Mammary epithelial cell (primary cell): ENCODE measurements around the gene CXCR3.

Source experiments
- EZH2 ChIP-seq: IDR thresholded peaks from 2 replicates; pipeline ENCODE4 v1.6.1; 2012; ENCODE audit warnings: low read length, inconsistent platforms, borderline replicate concordance
- TF ChIP-seq, protein P1 (sequence below), 2 donors: IDR thresholded peaks in 1 of 2; conservative IDR thresholded peaks in 1 of 2; 2 replicates each; pipeline ENCODE4 v1.5.1; 2011 to 2012; ENCODE audit warnings: inconsistent platforms in 2 of 2, low read length in 2 of 2, mild to moderate bottlenecking in 2 of 2, control low read depth in 1 of 2, low read depth in 1 of 2; ENCODE audit not compliant: insufficient read depth in 1 of 2; ENCODE audit errors: extremely low read depth in 1 of 2

- TF ChIP-seq, protein P1, sequence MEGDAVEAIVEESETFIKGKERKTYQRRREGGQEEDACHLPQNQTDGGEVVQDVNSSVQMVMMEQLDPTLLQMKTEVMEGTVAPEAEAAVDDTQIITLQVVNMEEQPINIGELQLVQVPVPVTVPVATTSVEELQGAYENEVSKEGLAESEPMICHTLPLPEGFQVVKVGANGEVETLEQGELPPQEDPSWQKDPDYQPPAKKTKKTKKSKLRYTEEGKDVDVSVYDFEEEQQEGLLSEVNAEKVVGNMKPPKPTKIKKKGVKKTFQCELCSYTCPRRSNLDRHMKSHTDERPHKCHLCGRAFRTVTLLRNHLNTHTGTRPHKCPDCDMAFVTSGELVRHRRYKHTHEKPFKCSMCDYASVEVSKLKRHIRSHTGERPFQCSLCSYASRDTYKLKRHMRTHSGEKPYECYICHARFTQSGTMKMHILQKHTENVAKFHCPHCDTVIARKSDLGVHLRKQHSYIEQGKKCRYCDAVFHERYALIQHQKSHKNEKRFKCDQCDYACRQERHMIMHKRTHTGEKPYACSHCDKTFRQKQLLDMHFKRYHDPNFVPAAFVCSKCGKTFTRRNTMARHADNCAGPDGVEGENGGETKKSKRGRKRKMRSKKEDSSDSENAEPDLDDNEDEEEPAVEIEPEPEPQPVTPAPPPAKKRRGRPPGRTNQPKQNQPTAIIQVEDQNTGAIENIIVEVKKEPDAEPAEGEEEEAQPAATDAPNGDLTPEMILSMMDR (conservative IDR thresholded peaks at IDR 0.05 in 1 of 2, IDR thresholded peaks at IDR 0.05 in 1 of 2; ENCODE audit: extremely low read depth in 1 of 2, insufficient read depth in 1 of 2, low read depth in 1 of 2, low read length in 2 of 2) = peak; percentile 3 to 14
- no peak for TF ChIP-seq EZH2
Measured at GRCh38 chrX:71650333-71650969, 32.1 kb upstream of the CXCR3 start.
